Cortex of kidney (tissue), 1 donor: Measurements from ENCODE around the gene SNAP47.
A peak's percentile ranks its signal among the peaks of the same experiment; 100 is the strongest.
"Not testable (repeated sequence)": the region's sequence is repeated elsewhere in the genome, so short reads cannot be mapped to it uniquely, and the experiment has no call there.

Source experiments
- DNase-seq: peaks from one replicate; lab custom pipeline; 2025; lab: John Stamatoyannopoulos, UW

SNAP47 gene, protein sequence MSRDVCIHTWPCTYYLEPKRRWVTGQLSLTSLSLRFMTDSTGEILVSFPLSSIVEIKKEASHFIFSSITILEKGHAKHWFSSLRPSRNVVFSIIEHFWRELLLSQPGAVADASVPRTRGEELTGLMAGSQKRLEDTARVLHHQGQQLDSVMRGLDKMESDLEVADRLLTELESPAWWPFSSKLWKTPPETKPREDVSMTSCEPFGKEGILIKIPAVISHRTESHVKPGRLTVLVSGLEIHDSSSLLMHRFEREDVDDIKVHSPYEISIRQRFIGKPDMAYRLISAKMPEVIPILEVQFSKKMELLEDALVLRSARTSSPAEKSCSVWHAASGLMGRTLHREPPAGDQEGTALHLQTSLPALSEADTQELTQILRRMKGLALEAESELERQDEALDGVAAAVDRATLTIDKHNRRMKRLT

DNA sequence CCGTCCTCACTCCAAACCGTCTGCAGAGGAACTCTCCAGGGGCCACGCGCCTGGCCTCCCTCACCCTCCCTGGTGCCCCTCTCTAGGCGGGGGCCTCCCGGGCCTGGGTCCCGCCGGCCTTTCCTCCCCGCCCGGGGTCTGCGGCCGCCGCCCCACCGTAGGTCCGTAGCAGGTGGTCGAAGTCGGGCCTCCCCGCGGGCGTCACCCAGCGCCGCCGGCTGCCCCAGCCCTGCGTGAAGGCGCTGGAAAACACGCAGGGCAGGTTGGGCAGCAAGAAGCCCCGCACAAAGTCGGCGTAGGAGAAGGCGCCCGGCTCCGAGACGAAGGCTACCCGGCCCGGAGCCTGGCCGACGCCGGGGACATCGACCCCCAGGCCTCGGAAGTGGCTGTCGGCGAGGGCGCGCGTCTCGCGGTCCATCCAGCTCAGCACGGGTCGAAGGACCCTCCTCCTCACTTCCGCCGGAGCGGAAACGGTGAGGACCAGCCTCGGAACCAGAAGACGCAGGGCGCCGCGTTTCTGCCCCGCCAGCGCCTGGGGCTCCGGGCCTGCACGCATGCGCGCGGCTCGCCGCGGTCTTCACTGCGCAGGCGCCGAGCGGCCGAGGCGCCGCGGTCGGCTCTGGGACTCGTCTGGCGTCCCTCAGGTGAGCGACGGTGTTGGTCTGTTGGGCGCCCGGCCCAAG, at the start of gene SNAP47, which contains the start of gene JMJD4:
Gene SNAP47, plus strand, starts transcription at position 580 of the 683 bp plus-strand sequence. CDS start 12,302 bp downstream, outside the sequence.
Gene JMJD4, minus strand, starts transcription at position 447 of the 683 bp plus-strand sequence. Its CDS starts 29 bp downstream, at position 418.
- DNase-seq: peak; percentile 64

DNA sequence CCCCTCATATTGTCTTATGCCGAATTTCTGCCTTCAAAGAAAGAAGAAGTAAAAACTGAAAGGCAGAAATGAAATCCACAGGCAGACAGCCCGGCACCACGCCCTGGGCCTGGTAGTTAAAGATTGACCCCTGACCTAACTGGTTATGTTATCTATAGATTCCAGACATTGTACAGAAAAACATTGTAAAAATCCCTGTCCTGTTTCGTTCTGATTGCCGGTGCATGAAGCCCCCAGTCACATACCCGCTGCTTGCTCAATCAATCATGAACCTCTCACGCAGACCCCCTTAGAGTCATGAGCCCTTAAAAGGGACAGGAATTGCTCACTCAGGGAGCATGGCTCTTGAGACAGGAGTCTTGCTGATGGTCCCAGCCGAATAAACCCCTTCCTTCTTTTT, 49.4 kb upstream of the SNAP47 start:
- DNase-seq: no peak

DNA sequence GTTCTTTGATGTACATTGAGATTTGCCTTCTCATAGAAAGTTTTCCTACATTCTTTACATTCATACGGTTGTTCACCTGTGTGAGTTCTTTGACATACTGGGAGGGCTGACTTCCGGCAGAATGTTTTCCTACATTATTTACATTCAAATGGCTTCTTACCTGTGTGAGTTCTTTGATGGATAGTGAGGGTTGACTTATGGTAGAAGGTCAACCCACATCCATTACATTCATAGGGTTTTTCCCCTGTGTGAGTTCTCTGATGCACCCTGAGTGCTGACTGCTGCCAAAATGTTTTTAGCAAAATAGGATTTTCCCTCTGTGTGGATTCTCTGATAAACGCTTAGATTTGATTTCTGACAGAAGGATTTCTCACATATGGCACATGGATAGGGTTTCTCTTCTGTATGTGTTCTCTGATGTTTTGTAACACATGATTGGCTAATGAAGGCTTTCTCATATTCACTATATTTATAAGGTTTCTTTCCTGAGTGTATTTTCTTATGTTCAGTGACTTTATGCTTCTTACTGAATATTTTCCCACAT, 37.8 kb upstream of the SNAP47 start:
- DNase-seq: no peak

DNA sequence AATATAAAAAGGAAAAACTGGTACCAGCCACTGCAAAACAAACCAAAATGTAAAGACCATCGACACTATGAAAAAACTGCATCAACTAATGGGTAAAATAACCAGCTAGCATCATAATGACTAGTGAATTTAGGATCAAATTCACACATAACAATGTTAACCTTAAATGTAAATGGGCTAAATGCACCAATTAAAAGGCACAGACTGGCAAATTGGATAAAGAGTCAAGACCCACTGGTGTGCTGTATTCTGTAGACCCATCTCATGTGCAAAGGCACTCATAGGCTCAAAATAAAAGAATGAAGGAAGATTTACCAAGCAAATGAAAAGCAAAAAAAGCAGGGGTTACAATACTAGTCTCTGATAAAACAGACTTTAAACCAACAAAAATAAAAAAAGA, 33.6 kb upstream of the SNAP47 start:
- not testable (repeated sequence) for DNase-seq

DNA sequence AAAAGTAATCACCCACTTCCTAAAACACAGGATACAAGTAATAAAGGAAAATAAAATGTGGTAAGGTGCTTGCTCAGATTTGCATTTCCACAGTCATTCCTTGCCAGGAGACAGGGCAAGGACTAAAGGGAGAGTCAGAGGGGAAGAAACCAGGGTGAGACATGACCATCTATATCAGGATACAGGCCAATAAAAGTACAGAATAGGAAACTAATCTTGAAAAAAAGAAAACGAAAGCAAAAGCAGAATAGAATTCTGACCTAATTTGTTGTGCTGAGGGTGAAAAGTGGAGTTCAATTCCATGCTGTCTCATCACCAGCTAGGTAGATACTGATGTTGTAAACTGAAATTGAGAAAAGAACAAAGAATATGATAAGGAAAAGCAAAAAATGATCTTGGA, 27.4 kb upstream of the SNAP47 start:
- no peak for DNase-seq

DNA sequence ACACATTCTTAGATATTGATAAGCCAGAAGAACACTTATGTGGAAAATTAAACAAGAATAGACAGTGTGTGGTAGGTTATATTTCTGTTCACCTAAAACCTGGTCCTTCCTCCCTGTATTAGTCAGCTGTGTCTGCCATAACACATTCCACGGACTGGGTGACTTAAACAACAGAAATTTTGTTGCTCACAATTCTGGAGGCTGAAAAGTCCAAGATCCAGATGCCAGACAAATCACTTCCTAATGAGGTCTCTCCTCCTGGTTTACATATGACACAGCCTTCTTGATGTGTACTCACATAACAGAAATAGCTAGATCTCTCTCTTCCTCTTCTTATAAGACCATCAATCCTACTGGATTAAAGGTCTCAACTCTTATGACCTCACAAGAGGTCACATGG, 25.8 kb upstream of the SNAP47 start:
- DNase-seq: no peak

DNA sequence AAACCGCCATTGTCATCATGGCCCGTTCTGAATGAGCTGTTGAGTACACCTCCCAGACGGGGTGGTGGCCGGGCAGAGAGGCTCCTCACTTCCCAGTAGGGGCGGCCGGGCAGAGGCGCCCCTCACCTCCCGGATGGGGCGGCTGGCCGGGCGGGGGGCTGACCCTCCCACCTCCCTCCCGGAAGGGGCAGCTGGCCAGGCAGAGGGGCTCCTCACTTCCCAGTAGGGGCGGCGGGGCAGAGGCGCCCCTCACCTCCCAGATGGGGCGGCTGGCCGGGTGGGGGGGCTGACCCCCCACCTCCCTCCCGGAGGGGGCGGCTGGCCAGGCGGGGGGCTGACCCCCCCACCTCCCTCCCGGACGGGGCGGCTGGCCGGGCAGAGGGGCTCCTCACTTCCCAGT, 24.8 kb upstream of the SNAP47 start:
- not testable (repeated sequence) for DNase-seq

DNA sequence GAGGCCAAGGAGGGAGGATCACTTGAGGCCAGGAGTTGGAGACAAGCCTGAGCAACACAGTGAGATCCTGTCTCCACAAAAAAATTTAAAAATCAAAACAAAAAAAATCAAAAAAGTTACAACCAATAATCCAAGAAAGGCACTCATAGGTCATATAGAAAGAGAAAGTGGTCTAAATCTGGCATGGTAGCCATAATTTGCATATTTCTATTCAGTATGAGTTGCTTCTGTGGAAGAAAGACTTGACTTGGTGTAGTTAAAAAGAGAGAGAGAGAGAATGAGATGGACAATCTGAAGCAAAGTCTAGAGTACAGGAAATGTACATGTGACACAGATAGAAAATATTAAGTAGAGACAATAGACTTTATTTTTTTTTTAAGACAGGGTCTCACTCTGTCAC, 22.6 kb upstream of the SNAP47 start:
- DNase-seq: no peak

DNA sequence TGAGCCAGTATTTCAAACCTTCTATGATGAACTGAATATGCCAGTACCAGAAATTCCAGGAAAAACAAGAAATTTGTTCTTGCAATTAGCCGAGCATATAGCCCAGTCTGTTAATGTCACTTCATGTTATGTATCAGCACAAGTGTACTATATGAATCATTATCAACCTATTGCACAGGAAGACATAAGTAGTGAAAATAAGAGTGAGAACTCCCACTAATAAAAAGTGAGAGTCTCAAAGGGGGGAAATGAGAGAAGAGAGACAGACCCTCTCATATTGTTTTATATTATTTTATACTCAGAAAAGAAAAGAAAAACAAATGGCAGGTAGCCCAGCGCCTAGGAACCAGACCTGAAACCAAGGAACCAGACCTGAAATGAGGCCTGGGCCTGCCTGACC, 16.3 kb upstream of the SNAP47 start:
- no peak for DNase-seq

DNA sequence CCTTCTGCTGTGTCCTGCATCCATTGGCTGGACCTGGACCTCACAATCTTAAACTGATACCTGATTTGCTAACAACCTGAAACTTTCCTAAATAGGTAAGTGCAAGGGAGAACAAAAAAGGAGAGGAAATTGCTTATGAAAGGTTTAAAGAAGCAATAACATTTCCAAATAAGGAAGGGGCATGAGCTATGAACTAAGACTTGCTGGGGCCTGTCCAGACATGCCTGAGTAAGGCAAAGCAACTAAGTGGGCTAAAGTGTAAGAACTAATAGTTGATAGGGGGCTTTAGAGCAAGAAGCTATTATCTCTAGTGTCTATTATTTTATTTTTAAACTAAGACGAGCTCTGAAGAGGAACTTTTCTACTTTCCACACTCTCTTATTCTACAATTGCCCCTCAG, 11.8 kb upstream of the SNAP47 start:
- no peak for DNase-seq

DNA sequence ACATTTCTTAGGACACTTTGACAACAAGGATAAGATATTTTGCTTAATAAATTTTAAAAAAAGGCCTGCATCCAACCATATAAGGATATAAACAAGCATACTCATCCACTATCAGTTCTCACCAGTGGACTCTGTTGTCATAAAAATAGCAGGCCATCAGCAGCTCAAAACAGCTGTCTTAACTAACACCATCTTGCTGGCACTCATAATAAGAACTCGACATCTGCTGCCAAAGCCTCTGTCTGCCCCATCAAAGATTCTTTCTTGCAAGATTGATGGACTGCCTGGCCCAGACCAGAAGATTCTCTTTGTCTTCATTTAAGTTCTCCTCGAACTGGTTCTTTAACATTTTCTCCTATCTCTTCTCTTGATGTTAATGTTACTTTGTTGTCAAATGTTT, 10.2 kb upstream of the SNAP47 start:
- DNase-seq: no peak

DNA sequence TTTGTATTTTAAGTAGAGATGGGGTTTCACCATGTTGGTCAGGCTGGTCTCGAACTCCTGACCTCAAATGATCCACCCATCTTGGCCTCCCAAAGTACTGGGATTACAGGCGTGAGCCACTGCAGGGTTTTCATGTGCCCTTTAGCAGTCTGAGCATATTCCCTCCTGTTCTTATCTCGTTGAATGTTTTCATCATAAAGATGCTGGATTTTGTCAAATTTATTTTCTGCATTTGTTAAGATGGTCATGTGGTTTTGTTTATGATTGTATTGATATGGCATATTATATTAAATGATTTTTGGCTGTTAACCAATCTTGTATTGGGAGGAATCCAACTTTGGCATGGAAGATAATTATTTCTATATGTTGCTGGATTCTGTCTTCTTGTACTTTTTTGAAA, 8.9 kb upstream of the SNAP47 start:
- no peak for DNase-seq

DNA sequence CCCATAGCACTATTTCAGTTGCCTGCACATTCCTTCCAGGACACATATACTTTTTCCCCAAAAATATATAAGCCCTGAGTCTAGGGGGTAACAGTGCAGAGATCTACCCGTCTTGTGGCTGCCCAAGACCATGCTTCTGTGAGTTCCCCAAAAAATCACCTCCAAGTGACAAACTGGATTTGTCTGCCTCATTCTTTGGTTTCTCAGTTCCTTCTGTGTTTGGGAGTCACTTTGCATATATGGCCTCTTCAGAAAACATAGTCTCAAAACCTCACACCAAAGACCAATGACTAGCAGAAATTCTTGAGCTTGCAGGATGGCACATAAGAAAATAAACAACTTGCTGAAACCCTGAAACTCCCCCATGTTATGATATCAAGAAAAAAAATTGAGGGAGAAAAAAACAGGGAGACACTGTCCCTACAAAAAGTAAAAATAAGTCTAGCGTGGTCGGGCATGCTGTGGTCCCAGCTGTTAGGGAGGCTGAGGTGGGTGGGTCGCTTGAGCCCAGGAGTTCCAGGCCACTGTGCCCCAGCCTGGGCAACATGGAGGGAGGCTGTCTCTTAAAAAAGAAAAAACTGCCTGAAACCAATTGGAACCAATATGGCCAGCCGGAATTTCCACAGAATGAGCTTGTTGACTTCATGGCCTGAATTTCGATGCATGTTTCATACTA, 8.2 kb upstream of the SNAP47 start:
- DNase-seq: no peak

DNA sequence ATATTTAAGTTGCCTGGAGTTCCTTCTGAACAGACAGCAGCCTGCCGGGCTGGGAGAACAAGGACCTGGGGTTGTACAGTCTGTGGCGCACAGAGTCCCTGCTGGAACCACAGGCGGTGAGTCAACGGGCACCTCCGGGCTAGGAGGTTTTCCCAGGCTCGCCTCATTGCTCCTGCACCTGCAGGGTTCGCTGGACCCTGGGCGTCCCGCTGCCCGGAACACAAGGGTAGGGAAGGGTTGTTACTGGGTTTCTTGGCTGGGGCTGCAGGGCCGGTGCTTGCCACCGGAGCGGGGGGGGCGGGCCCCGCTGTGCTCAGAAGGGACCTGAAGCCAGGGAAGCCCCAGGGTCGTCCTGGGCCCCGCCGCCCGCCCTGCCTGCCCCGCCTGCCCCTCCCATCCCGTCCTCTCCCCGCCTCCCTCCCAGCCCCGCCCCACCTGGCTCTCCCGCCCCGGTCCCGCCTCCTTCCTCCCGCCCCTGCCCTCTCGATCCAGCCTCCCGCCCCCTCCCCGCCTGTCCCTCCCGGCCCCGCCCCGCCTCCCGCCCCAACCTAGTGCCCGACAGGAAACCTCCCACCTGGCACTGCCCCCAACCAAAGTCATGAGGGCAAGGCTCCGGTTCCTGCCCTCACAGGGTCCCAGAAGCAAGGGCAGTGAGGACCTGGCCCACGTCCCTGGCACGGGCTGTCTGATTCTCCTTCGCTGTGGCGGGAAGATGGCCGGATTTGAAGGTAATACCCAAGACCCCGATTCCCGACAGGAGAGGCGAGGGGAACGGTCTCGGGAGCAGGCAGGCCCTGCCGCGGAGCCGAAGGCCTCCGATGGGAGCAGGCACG, 7.0 kb upstream of the SNAP47 start:
- no peak for DNase-seq

DNA sequence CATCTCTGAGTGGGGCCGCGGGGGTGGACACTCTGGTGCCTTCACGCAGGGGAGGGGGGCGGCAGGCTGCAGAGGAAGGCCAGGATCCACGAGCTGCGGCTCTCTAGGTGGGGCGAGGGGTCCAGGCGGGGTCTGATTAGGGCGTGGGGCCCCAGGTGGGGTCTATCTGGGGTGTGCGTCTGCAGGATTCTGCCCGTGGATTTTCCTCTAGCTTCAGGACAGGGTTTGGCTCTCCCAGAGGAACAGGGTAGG, 6.4 kb upstream of the SNAP47 start:
- DNase-seq: no peak

DNA sequence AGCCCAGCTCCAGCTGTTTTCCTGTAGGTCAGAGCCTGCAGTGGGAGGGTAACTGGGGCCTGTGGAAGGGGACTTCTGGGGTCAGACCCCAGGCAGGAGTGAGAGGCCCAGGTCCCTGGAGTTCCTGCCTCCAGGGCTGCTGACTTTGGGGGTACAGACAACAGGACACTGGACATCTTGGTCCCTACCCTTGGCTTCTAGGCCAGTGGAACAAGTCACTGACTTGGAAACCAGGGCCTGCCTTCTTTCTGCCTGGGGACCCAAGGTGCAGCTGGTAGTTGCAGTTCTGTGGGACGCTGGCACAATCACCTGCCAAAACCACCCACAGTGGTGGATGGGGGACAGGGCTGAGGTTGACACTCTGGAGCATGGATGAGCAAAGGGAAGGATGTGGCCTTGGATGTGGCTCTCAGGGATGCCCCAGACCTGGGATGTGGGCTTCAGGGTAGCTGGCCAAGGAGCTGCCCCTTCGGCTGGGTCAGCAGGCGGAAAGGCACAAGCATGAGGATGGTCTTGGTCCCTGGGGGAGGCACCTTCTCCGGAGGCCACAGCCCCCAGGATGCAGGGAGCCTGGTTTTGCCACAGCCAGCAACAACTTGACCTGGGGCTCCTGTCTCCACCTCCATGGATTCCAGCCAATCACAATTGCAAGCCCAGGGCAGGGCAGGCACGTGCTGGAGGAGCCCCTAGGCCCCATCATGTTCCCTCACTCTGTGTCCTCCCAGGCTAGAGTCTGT, 5.9 kb upstream of the SNAP47 start:
- no peak for DNase-seq

DNA sequence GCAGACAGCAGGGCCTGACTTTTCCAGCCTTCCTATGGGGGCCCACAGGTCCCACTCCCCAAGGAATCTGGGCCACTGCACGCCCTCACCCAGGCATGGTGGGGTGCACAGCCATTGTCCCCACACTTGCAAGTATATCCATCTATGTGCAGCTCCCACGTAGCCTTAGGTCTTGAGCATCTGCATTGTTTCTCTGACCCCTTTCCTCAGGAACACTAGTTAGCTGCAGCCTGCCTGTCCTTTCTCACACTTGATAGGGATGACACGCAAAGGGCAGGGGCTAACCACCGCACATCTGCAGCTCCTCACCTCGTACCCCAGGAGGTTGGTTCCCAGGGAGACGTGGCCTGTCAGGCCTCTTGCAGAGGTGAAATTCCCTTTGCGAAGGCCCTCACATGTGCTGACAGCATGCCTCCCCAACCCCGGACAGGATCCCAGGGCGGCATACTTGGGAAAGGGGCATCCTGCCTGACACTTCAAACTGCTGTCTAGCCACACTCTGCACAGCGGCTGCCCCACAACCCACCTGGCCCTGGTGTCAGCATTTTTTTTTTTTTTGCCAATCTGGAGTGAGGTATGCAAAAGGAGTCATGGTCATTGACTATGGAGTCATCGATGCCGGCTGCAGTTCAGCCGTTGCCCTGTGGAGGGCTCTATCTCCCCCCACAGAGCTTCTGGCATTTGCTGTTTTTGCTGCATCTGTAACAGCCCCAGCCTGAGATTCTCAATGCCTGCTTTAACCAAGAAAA, 5.2 kb upstream of the SNAP47 start:
- DNase-seq: no peak

DNA sequence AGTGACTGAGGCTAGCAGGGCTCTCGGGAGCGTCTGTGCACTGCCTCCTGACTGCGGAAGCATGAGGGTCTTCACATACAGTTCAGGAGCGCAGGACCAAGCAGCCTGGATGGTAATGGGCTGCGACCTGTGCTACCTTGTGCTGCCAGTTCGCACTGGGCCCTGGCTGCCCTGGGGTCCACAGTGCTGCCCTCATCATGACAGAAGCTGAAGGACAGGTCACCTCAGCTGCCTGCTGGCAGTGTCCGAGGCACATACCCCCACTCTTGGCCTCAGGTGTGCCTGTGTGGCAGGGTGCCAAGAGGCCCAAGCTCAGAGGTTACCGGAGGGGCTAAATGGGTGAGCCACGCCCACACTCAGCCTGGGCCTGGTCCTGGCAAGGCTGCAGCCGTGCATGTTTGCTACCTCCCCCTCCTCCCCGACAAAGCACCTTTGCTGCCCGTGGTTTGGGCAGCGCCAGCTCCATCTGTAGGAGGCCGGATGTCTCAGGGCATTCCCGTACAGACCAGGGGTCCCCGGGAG, 4.5 kb upstream of the SNAP47 start:
- no peak for DNase-seq

DNA sequence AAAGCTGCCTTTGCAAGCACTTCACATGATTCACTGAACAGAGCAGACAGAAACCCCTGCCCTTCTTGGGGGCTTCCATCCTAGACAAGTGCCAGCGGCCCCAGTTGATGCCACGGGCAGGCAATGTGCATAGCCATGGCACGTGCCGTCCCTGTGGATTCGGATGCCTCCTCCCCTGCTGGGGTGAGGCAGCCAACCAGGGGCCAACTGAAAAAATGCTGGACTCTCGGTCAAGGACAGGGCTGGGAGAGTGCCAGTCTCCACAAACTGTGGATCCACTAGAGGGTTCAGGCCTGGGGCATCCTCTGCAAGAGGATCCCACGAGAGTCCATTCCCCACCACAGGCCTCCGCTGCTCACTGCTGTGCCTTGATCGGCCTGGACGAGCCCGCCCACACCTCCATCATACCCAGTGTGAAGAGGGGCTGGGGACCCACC, 4.0 kb upstream of the SNAP47 start:
- no peak for DNase-seq
